Fibroblast of lung (primary cell): ENCODE results near the gene TESK2. TPM values are rescaled to one million over a fixed set of nuclear protein-coding genes. Genes with fewer than 3 reads are reported as not detected.

Experiments
- DNase-seq, 2 donors: peaks; one replicate each; pipeline versions ENCODE4 v3.0.0 to v3.0.0-alpha.2; 2010; ENCODE audit warnings: low read depth in 2 of 2
- H2AFZ ChIP-seq: 2 replicates; pipeline ENCODE4 v1.5.1; 2012; ENCODE audit warnings: low read length, control low read depth, inconsistent platforms
- H3K27ac ChIP-seq: 2 replicates; pipeline ENCODE4 v1.5.1; 2011; ENCODE audit warnings: low read length, control low read depth; ENCODE audit not compliant: insufficient read depth
- H3K27me3 ChIP-seq: 2 replicates; pipeline ENCODE4 v1.5.1; 2011; ENCODE audit warnings: mild to moderate bottlenecking, low read length; ENCODE audit not compliant: control insufficient read depth, insufficient read depth
- H3K36me3 ChIP-seq: 2 replicates; pipeline ENCODE4 v1.5.1; 2011; ENCODE audit warnings: low read length; ENCODE audit not compliant: control insufficient read depth, insufficient read depth
- H3K4me1 ChIP-seq: 2 replicates; pipeline ENCODE4 v1.5.1; 2011; ENCODE audit warnings: low read length; ENCODE audit not compliant: control insufficient read depth, insufficient read depth; ENCODE audit errors: extremely low read depth
- H3K4me2 ChIP-seq: 2 replicates; pipeline ENCODE4 v1.5.1; 2011; ENCODE audit warnings: low read length, control low read depth; ENCODE audit not compliant: insufficient read depth; ENCODE audit errors: extremely low read depth
- H3K4me3 ChIP-seq, 4 experiments: fragments of 200-600 bp in 1 of 4; sonication (generic) in 1 of 4; replicated peaks in 1 of 4; 2 replicates each; pipeline ENCODE4 v1.5.1; 2011 to 2016; ENCODE audit warnings: low read length in 4 of 4, low read depth in 3 of 4, mild to moderate bottlenecking in 3 of 4, control low read depth in 2 of 4, inconsistent platforms in 1 of 4, mixed read lengths in 1 of 4; ENCODE audit not compliant: insufficient read depth in 1 of 4; ENCODE audit errors: control extremely low read depth in 1 of 4
- H3K79me2 ChIP-seq: 2 replicates; pipeline ENCODE4 v1.5.1; 2012; ENCODE audit warnings: mild to moderate bottlenecking, low read length, inconsistent platforms; ENCODE audit not compliant: control insufficient read depth, insufficient read depth
- H3K9ac ChIP-seq: 2 replicates; pipeline ENCODE4 v1.5.1; 2011; ENCODE audit warnings: mild to moderate bottlenecking, low read length, control low read depth; ENCODE audit not compliant: insufficient read depth
- H3K9me3 ChIP-seq: 2 replicates; pipeline ENCODE4 v1.5.1; 2012; ENCODE audit warnings: low read depth, low read length; ENCODE audit not compliant: control insufficient read depth, insufficient read depth
- H4K20me1 ChIP-seq: 2 replicates; pipeline ENCODE4 v1.5.1; 2011; ENCODE audit warnings: low read length; ENCODE audit not compliant: control insufficient read depth, insufficient read depth; ENCODE audit errors: extremely low read depth
- EZH2 ChIP-seq: IDR thresholded peaks from 2 replicates; pipeline ENCODE4 v1.5.1; 2012; ENCODE audit warnings: low read length, control low read depth, mild to moderate bottlenecking; ENCODE audit errors: missing control alignments
- polyA plus RNA-seq, 2 donors: library from polyadenylated mRNA; depleted of rRNA in 1 of 2; stranded (reverse) in 1 of 2; unstranded in 1 of 2; fragments of >200 nt; gene quantifications; 2 replicates each; pipeline ENCODE4 v1.2.1, GENCODE V29; 2011 to 2012; ENCODE audit warnings: missing spikeins in 1 of 2
- total RNA-seq: library from RNA; depleted of rRNA; stranded (reverse); fragments of >200 nt; gene quantifications from 2 replicates; pipeline ENCODE4 v1.2.1, GENCODE V29; 2014
- TF ChIP-seq, protein P1 (sequence below), 2 donors: IDR thresholded peaks in 1 of 2; conservative IDR thresholded peaks in 1 of 2; 1 replicate in 1 of 2; 2 replicates in 1 of 2; pipeline ENCODE4 v1.5.1; 2011 to 2012; ENCODE audit warnings: low read length in 2 of 2, control low read depth in 1 of 2, inconsistent platforms in 1 of 2, low read depth in 1 of 2, mild to moderate bottlenecking in 1 of 2

Gene TESK2
- total and polyA plus RNA-seq, 2 donors (not counting 1 experiment from before 2014, with no cell fraction given), result 1.7 to 4.3 TPM

DNA sequence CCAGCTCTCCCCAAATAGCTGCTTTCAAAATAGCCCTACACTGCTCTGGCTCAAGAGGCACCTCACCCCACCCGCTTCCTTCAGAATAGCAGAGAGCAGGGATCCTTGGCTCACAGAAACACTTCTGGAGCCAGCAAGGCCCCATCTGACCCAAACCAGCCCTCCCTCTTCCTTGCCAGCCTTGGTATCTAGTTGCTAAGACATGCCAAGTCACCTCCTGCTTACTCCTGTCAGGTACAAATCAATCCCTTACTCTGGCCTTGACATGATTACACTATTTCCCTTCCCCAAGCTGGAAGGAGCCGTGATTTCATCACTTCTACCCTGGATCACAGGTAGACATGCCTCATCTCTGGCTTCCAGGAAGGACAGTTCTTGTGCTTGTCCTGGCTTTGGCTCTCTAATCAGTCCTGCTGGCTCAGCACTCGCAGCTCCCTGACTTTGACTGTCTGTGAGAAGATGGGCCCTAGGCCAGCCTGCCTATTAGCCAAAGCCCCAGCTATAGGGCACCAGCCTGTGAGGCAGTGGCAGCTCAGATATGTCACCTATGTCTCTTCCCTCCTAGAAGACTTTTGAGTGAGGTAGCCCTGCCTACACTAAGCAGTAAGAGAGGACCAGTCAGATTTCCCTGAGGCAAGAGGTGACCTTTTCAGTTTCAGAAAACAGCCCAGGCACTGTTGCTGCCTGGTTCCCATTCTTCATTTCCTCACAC is 141.8 kb downstream of the TESK2 start:
- H3K36me3 ChIP-seq, result peaks cover 2% of the 10 kb centered on the region
- no peak overlapping the region for H2AFZ ChIP-seq
- H3K4me1 ChIP-seq, result peaks cover 6% of the 10 kb centered on the region
- no peaks in the 10 kb centered on the region for H3K79me2 ChIP-seq
- no peak overlapping the region for H3K4me3 ChIP-seq
- no peak overlapping the region for H3K4me2 ChIP-seq
- TF ChIP-seq EZH2, result no peak
- TF ChIP-seq, protein P1, sequence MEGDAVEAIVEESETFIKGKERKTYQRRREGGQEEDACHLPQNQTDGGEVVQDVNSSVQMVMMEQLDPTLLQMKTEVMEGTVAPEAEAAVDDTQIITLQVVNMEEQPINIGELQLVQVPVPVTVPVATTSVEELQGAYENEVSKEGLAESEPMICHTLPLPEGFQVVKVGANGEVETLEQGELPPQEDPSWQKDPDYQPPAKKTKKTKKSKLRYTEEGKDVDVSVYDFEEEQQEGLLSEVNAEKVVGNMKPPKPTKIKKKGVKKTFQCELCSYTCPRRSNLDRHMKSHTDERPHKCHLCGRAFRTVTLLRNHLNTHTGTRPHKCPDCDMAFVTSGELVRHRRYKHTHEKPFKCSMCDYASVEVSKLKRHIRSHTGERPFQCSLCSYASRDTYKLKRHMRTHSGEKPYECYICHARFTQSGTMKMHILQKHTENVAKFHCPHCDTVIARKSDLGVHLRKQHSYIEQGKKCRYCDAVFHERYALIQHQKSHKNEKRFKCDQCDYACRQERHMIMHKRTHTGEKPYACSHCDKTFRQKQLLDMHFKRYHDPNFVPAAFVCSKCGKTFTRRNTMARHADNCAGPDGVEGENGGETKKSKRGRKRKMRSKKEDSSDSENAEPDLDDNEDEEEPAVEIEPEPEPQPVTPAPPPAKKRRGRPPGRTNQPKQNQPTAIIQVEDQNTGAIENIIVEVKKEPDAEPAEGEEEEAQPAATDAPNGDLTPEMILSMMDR (conservative IDR thresholded peaks at IDR 0.05 in 1 of 2, IDR thresholded peaks at IDR 0.05 in 1 of 2; ENCODE audit: low read depth in 1 of 2, low read length in 2 of 2), result no peak
- H3K27ac ChIP-seq, result no peak overlapping the region
- no peak for DNase-seq
- H3K9me3 ChIP-seq, result no peaks in the 10 kb centered on the region
- H3K9ac ChIP-seq, result no peak overlapping the region
- H3K27me3 ChIP-seq, result no peaks in the 10 kb centered on the region
- H4K20me1 ChIP-seq, result no peaks in the 10 kb centered on the region

DNA sequence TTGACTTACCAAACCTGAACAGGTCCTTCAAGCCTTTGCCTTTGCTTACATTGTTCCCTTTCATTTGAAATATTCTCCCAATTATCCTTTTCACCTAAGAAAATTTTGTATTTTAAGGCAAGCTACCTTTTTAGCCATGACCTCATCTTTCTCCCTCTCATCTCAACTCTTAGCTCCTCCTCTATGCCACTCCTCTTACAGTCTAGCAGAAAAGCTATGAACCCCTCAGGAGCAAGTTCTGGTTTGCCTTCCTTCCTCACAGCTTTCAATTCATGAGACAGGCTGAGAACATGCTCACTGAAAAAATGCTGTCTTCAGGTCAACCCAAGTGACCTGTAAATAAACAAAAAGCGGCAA is 142.4 kb downstream of the TESK2 start:
- H3K4me1 ChIP-seq, result peaks cover 6% of the 10 kb centered on the region
- H3K27me3 ChIP-seq, result no peaks in the 10 kb centered on the region
- H3K9ac ChIP-seq, result no peak overlapping the region
- H3K27ac ChIP-seq, result no peak overlapping the region
- H3K79me2 ChIP-seq, result no peaks in the 10 kb centered on the region
- no peak overlapping the region for H3K4me3 ChIP-seq
- H3K9me3 ChIP-seq, result no peaks in the 10 kb centered on the region
- DNase-seq, result no peak
- peak overlapping the region; percentile 16 for H3K4me2 ChIP-seq
- H3K36me3 ChIP-seq, result peaks cover 2% of the 10 kb centered on the region
- no peak overlapping the region for H2AFZ ChIP-seq
- no peak for TF ChIP-seq EZH2
- TF ChIP-seq, protein P1 (conservative IDR thresholded peaks at IDR 0.05 in 1 of 2, IDR thresholded peaks at IDR 0.05 in 1 of 2; ENCODE audit: low read depth in 1 of 2, low read length in 2 of 2), result no peak
- H4K20me1 ChIP-seq, result no peaks in the 10 kb centered on the region

DNA sequence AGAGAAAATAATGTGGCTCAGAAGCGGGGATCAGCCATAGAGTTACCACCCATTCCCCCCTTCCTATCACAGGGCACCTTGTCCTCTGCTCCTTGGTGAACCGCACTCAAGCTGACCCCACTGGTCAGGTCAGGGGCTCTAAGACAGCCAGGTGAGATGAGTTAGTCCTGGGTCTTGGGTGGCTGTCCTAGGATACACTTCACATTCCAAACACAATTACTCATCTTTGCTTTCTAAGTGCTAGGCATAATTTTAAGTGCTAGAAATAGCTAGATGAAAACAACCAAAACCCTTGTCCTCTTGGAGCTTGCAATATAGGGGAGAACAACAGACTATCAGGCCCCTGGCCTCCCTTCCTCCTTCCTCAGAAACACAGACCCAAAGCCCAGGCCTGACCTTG is 142.9 kb downstream of the TESK2 start:
- no peaks in the 10 kb centered on the region for H3K9me3 ChIP-seq
- no peak overlapping the region for H2AFZ ChIP-seq
- TF ChIP-seq, protein P1 (conservative IDR thresholded peaks at IDR 0.05 in 1 of 2, IDR thresholded peaks at IDR 0.05 in 1 of 2; ENCODE audit: low read depth in 1 of 2, low read length in 2 of 2), result no peak
- no peak for TF ChIP-seq EZH2
- no peak overlapping the region for H3K9ac ChIP-seq
- DNase-seq, result peak in 1 of 2 donors; percentile 39
- H3K4me3 ChIP-seq, result no peak overlapping the region
- H4K20me1 ChIP-seq, result no peaks in the 10 kb centered on the region
- peaks cover 5% of the 10 kb centered on the region for H3K36me3 ChIP-seq
- no peaks in the 10 kb centered on the region for H3K79me2 ChIP-seq
- H3K27ac ChIP-seq, result no peak overlapping the region
- H3K4me2 ChIP-seq, result no peak overlapping the region
- peaks cover 6% of the 10 kb centered on the region for H3K4me1 ChIP-seq
- H3K27me3 ChIP-seq, result no peaks in the 10 kb centered on the region
